NCI-H146 treated with DMSO at 0.1 percent for 48 hours (cell line): Measurements from ENCODE around the gene PTPRJ.
"Not testable (repeated sequence)": the region's sequence is repeated elsewhere in the genome, so short reads cannot be mapped to it uniquely, and the experiment has no call there.

ENCODE experiments used
- DNase-seq: peaks from one replicate; lab custom pipeline; 2025; ENCODE audit not compliant: unreplicated experiment; lab: John Stamatoyannopoulos, UW

Gene PTPRJ

GRCh38 chr11:48190906-48191654 lies 210.7 kb downstream of the PTPRJ start:
- not testable (repeated sequence) for DNase-seq

GRCh38 chr11:48193876-48194275 lies 213.5 kb downstream of the PTPRJ start:
- no peak for DNase-seq

- DNase-seq: no peak
Measured at GRCh38 chr11:48207881-48208280, 227.5 kb downstream of the PTPRJ start.

GRCh38 chr11:48210052-48210451 lies 229.7 kb downstream of the PTPRJ start:
- peak; percentile 0 for DNase-seq

GRCh38 chr11:48216510-48216909 lies 236.2 kb downstream of the PTPRJ start, which contains the start of gene OR4B1:
Gene OR4B1, plus strand, starts transcription at chr11:48216810. Its CDS starts 0 bp downstream, at chr11:48216810.
- DNase-seq: no peak
